Keratinocyte (primary cell): ENCODE data around the gene CCSER1. TPM values are rescaled to one million over a fixed set of nuclear protein-coding genes. Genes with fewer than 3 reads are reported as not detected.

Experiments
- DNase-seq: peaks from one replicate; pipeline ENCODE4 v3.0.0-alpha.2; 2011; ENCODE audit warnings: low read depth, missing footprints, low spot score
- FAIRE-seq: peaks from 2 replicates; lab custom pipeline; 2011; peaks lifted over from hg19 to GRCh38; lab: Jason Lieb, UNC
- H2AFZ ChIP-seq: 2 replicates; pipeline ENCODE4 v1.6.0; 2012; ENCODE audit warnings: low read length, control low read depth, inconsistent platforms; ENCODE audit not compliant: control insufficient read depth
- H3K27ac ChIP-seq: 2 replicates; pipeline ENCODE4 v1.5.1; 2011; ENCODE audit warnings: low read length; ENCODE audit not compliant: control insufficient read depth, insufficient read depth
- H3K27me3 ChIP-seq: 3 replicates; pipeline ENCODE4 v1.6.0; 2011; ENCODE audit warnings: low read length; ENCODE audit not compliant: control insufficient read depth, insufficient read depth; ENCODE audit errors: extremely low read depth
- H3K36me3 ChIP-seq, 2 experiments: 2 replicates in 1 of 2; 3 replicates in 1 of 2; pipeline ENCODE4 v1.5.1; 2011; ENCODE audit warnings: low read length in 2 of 2, mild to moderate bottlenecking in 1 of 2; ENCODE audit not compliant: control insufficient read depth in 2 of 2, insufficient read depth in 2 of 2; ENCODE audit errors: extremely low read depth in 1 of 2
- H3K4me1 ChIP-seq: 3 replicates; pipeline ENCODE4 v1.5.1; 2011; ENCODE audit warnings: low read length; ENCODE audit not compliant: control insufficient read depth, insufficient read depth; ENCODE audit errors: extremely low read depth
- H3K4me2 ChIP-seq: 3 replicates; pipeline ENCODE4 v1.6.0; 2011; ENCODE audit warnings: low read depth, low read length; ENCODE audit not compliant: control insufficient read depth, insufficient read depth; ENCODE audit errors: extremely low read depth
- H3K4me3 ChIP-seq, 3 experiments: fragments of 200-600 bp in 1 of 3; sonication (generic) in 1 of 3; 2 replicates in 2 of 3; 3 replicates in 1 of 3; pipeline ENCODE4 v1.5.1; 2011 to 2016; ENCODE audit warnings: low read length in 3 of 3, mild to moderate bottlenecking in 3 of 3, control low read depth in 2 of 3, inconsistent platforms in 1 of 3, low read depth in 1 of 3, mixed read lengths in 1 of 3, mixed run types in 1 of 3, moderate library complexity in 1 of 3; ENCODE audit not compliant: control insufficient read depth in 2 of 3, insufficient read depth in 2 of 3; ENCODE audit errors: extremely low read depth in 1 of 3
- H3K79me2 ChIP-seq: 2 replicates; pipeline ENCODE4 v1.6.0; 2012; ENCODE audit warnings: low read length; ENCODE audit not compliant: control insufficient read depth, insufficient read depth
- H3K9ac ChIP-seq: 3 replicates; pipeline ENCODE4 v1.6.0; 2011; ENCODE audit warnings: low read length; ENCODE audit not compliant: control insufficient read depth, insufficient read depth; ENCODE audit errors: extremely low read depth
- H3K9me1 ChIP-seq: 3 replicates; pipeline ENCODE4 v1.6.0; 2011; ENCODE audit warnings: low read length; ENCODE audit not compliant: control insufficient read depth, insufficient read depth; ENCODE audit errors: extremely low read depth
- H3K9me3 ChIP-seq: 2 replicates; pipeline ENCODE4 v1.5.1; 2012; ENCODE audit warnings: low read depth, low read length; ENCODE audit not compliant: control insufficient read depth
- H4K20me1 ChIP-seq: 3 replicates; pipeline ENCODE4 v1.6.0; 2011; ENCODE audit warnings: low read length; ENCODE audit not compliant: control insufficient read depth, insufficient read depth; ENCODE audit errors: extremely low read depth
- EZH2 ChIP-seq: IDR thresholded peaks from one replicate; pipeline ENCODE4 v1.6.1; 2012; ENCODE audit warnings: inconsistent platforms, mild to moderate bottlenecking, low read length, moderate library complexity
- dilution Hi-C: fragments of 300-500 bp; cut with MboI; formaldehyde crosslinking; loops from one replicate; pipeline ENCODE4 v1.7.0; 2020; ENCODE audit warnings: low sequenced_read_pairs; ENCODE audit not compliant: extremely low pct_ligation_motif_present
- polyA plus RNA-seq, 5 experiments: library from polyadenylated mRNA; depleted of rRNA in 3 of 5; stranded (reverse) in 3 of 5; stranded (forward) in 1 of 5; unstranded in 1 of 5; fragments of >200 nt; gene quantifications; 1 replicate in 1 of 5; 2 replicates in 3 of 5; 3 replicates in 1 of 5; pipeline versions ENCODE4 v1.2.1 to v1.2.3, GENCODE V29; 2011 to 2012; ENCODE audit warnings: missing spikeins in 2 of 5, low read depth in 1 of 5, low replicate concordance in 1 of 5
- TF ChIP-seq, protein P1 (sequence below), 3 experiments: IDR thresholded peaks in 1 of 3; conservative IDR thresholded peaks in 1 of 3; optimal IDR thresholded peaks in 1 of 3; 2 replicates in 2 of 3; 3 replicates in 1 of 3; pipeline versions ENCODE3 to v1.5.1; 2011; ENCODE audit warnings: low read length in 3 of 3, mild to moderate bottlenecking in 3 of 3, moderate library complexity in 2 of 3, control low read depth in 1 of 3, inconsistent platforms in 1 of 3; ENCODE audit not compliant: insufficient read depth in 2 of 3; ENCODE audit errors: extremely low read depth in 1 of 3

The CCSER1 gene
- polyA plus RNA-seq, 1 donor (not counting 4 experiments of a cell fraction or from before 2014, with no cell fraction given): 1.2 TPM

DNA sequence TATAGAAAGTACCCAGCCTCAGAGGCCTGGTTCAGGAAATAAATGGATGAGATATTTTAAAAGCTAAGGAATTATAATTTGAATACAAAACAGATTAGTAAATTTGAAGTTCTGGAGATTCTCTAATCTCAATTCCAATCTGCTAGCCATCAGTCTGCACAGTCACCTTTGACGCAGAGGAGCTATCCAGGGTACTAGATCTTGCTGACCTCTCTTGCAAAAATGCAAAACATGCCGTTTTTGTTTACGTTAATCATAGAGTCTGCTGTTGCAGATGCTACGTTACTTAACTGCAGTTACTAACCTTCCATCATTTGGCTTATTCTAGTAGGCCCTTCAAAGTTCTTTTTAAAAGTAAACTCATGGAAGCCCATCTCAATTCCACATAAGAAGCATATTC, 10.4 kb downstream of the CCSER1 start:
- DNase-seq (no peak), FAIRE-seq (peak; percentile 51)
- Histone ChIP-seq H3K4me2 (no peak overlapping the region), H3K4me1 (no peaks in the 10 kb centered on the region), H3K9ac (no peak overlapping the region), H3K4me3 (no peak overlapping the region), H3K9me1 (no peaks in the 10 kb centered on the region), H3K9me3 (no peaks in the 10 kb centered on the region), H3K27ac (no peak overlapping the region), H3K79me2 (no peaks in the 10 kb centered on the region), H2AFZ (no peak overlapping the region), H3K36me3 (no peaks in the 10 kb centered on the region), H3K27me3 (no peaks in the 10 kb centered on the region), H4K20me1 (no peaks in the 10 kb centered on the region)
- dilution Hi-C loops: no loop called here
- TF ChIP-seq, protein P1, sequence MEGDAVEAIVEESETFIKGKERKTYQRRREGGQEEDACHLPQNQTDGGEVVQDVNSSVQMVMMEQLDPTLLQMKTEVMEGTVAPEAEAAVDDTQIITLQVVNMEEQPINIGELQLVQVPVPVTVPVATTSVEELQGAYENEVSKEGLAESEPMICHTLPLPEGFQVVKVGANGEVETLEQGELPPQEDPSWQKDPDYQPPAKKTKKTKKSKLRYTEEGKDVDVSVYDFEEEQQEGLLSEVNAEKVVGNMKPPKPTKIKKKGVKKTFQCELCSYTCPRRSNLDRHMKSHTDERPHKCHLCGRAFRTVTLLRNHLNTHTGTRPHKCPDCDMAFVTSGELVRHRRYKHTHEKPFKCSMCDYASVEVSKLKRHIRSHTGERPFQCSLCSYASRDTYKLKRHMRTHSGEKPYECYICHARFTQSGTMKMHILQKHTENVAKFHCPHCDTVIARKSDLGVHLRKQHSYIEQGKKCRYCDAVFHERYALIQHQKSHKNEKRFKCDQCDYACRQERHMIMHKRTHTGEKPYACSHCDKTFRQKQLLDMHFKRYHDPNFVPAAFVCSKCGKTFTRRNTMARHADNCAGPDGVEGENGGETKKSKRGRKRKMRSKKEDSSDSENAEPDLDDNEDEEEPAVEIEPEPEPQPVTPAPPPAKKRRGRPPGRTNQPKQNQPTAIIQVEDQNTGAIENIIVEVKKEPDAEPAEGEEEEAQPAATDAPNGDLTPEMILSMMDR (optimal IDR thresholded peaks at IDR 0.05 in 1 of 3, IDR thresholded peaks at IDR 0.05 in 1 of 3, conservative IDR thresholded peaks at IDR 0.05 in 1 of 3; ENCODE audit: extremely low read depth in 1 of 3, insufficient read depth in 2 of 3, low read length in 3 of 3): no peak
- no peak for TF ChIP-seq EZH2

DNA sequence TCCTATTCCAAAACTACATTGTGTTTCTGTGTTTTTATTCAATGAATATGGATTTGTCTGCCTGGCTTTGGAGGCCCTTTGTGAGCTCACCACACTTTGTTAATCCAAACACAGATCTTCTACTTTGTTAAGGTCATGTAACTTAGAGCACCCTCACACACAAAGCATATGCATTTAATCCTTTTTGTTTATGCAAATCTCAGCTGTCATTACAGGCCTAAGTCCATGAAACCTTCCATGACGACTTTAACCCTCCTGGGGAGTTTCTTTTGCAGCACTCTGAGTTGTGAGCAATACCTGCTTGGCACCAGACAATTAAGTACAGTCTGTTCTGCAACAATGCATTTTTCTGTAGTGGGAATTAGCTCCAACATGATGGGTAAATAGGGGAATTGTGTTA, 14.9 kb downstream of the CCSER1 start:
- Histone ChIP-seq H3K9me1 (no peaks in the 10 kb centered on the region), H2AFZ (no peak overlapping the region), H4K20me1 (no peaks in the 10 kb centered on the region), H3K9ac (no peak overlapping the region), H3K27me3 (no peaks in the 10 kb centered on the region), H3K79me2 (no peaks in the 10 kb centered on the region), H3K4me1 (no peaks in the 10 kb centered on the region), H3K36me3 (no peaks in the 10 kb centered on the region), H3K27ac (no peak overlapping the region), H3K9me3 (no peaks in the 10 kb centered on the region), H3K4me2 (no peak overlapping the region), H3K4me3 (no peak overlapping the region)
- DNase-seq (no peak), FAIRE-seq (no peak)
- TF ChIP-seq, protein P1 (optimal IDR thresholded peaks at IDR 0.05 in 1 of 3, IDR thresholded peaks at IDR 0.05 in 1 of 3, conservative IDR thresholded peaks at IDR 0.05 in 1 of 3; ENCODE audit: extremely low read depth in 1 of 3, insufficient read depth in 2 of 3, low read length in 3 of 3): no peak
- TF ChIP-seq EZH2: no peak
- dilution Hi-C loops: no loop called here
